ENCODE data around the gene SNX30.

SNX30 gene

GRCh38 chr9:112750016-112750763 is at the start of gene SNX30:
TSS of gene SNX30 (plus strand) at chr9:112750760. CDS start at chr9:112751002, 242 bp downstream.
- TF ChIP-seq ZNF274 (IDR thresholded peaks at IDR 0.05; ENCODE audit: low read depth, low read length), result no peak
- no peak for TF ChIP-seq YY1 (IDR thresholded peaks at IDR 0.05; ENCODE audit: insufficient read depth, insufficient read length)
- H3K9me3 ChIP-seq (ENCODE audit: insufficient read depth, low read length), result no peaks in the 10 kb centered on the region
- H3K9ac ChIP-seq (ENCODE audit: insufficient read length, low read depth), result peak within 1 kb of the TSS; percentile 92
- no peaks in the 10 kb centered on the region for H3K36me3 ChIP-seq (ENCODE audit: insufficient read depth, insufficient read length, low read length)
- peaks cover 9% of the 10 kb centered on the region for H3K27me3 ChIP-seq (ENCODE audit: insufficient read depth, insufficient read length)
- DNase-seq (ENCODE audit: low read depth, low spot score), result peak; percentile 72
- peaks cover 7% of the 10 kb centered on the region for H3K4me1 ChIP-seq (ENCODE audit: insufficient read depth, insufficient read length)
- H3K4me3 ChIP-seq (ENCODE audit: insufficient read length, low read depth), result peak within 1 kb of the TSS; percentile 83

- DNase-seq (ENCODE audit: low read depth, low spot score), result no peak
- TF ChIP-seq ZNF274 (IDR thresholded peaks at IDR 0.05; ENCODE audit: low read depth, low read length) (no peak), YY1 (IDR thresholded peaks at IDR 0.05; ENCODE audit: insufficient read depth, insufficient read length) (no peak), SUZ12 (IDR thresholded peaks at IDR 0.05; ENCODE audit: extremely low read depth, insufficient read depth, insufficient read length) (no peak)
- H3K9me3 ChIP-seq (ENCODE audit: insufficient read depth, low read length), result no peaks in the 10 kb centered on the region
- H3K36me3 ChIP-seq (ENCODE audit: insufficient read depth, insufficient read length, low read length), result peaks cover 34% of the 10 kb centered on the region
- no peaks in the 10 kb centered on the region for H3K27me3 ChIP-seq (ENCODE audit: insufficient read depth, insufficient read length)
- no peak overlapping the region for H3K9ac ChIP-seq (ENCODE audit: insufficient read length, low read depth)
- H3K4me3 ChIP-seq (ENCODE audit: insufficient read length, low read depth), result no peak overlapping the region
- H3K4me1 ChIP-seq (ENCODE audit: insufficient read depth, insufficient read length), result no peaks in the 10 kb centered on the region
Observed at GRCh38 chr9:112703304-112703703, 47.3 kb upstream of the SNX30 start.

- Histone ChIP-seq H3K27me3 (ENCODE audit: insufficient read depth, insufficient read length) (no peaks in the 10 kb centered on the region), H3K4me3 (ENCODE audit: insufficient read length, low read depth) (no peak overlapping the region), H3K9ac (ENCODE audit: insufficient read length, low read depth) (no peak overlapping the region), H3K36me3 (ENCODE audit: insufficient read depth, insufficient read length, low read length) (peaks cover 21% of the 10 kb centered on the region), H3K4me1 (ENCODE audit: insufficient read depth, insufficient read length) (no peaks in the 10 kb centered on the region), H3K9me3 (ENCODE audit: insufficient read depth, low read length) (no peaks in the 10 kb centered on the region)
- TF ChIP-seq ZNF274 (IDR thresholded peaks at IDR 0.05; ENCODE audit: low read depth, low read length), result no peak
- TF ChIP-seq YY1 (IDR thresholded peaks at IDR 0.05; ENCODE audit: insufficient read depth, insufficient read length), result no peak
- no peak for TF ChIP-seq SUZ12 (IDR thresholded peaks at IDR 0.05; ENCODE audit: extremely low read depth, insufficient read depth, insufficient read length)
- DNase-seq (ENCODE audit: low read depth, low spot score), result peak; percentile 22
Observed at GRCh38 chr9:112705768-112706427, 44.7 kb upstream of the SNX30 start.

- DNase-seq (ENCODE audit: low read depth, low spot score), result peak; percentile 22
- Histone ChIP-seq H3K36me3 (ENCODE audit: insufficient read depth, insufficient read length, low read length) (peaks cover 10% of the 10 kb centered on the region), H3K4me1 (ENCODE audit: insufficient read depth, insufficient read length) (no peaks in the 10 kb centered on the region), H3K27me3 (ENCODE audit: insufficient read depth, insufficient read length) (no peaks in the 10 kb centered on the region), H3K9me3 (ENCODE audit: insufficient read depth, low read length) (0 out of 2 replicates have a peak, but pooled peaks cover 6% of the 10 kb centered on the region), H3K4me3 (ENCODE audit: insufficient read length, low read depth) (no peak overlapping the region), H3K9ac (ENCODE audit: insufficient read length, low read depth) (no peak overlapping the region)
- TF ChIP-seq YY1 (IDR thresholded peaks at IDR 0.05; ENCODE audit: insufficient read depth, insufficient read length), result no peak
- no peak for TF ChIP-seq SUZ12 (IDR thresholded peaks at IDR 0.05; ENCODE audit: extremely low read depth, insufficient read depth, insufficient read length)
- no peak for TF ChIP-seq ZNF274 (IDR thresholded peaks at IDR 0.05; ENCODE audit: low read depth, low read length)
Observed at GRCh38 chr9:112711050-112711689, 39.4 kb upstream of the SNX30 start.

- H3K27me3 ChIP-seq (ENCODE audit: insufficient read depth, insufficient read length), result no peaks in the 10 kb centered on the region
- H3K4me3 ChIP-seq (ENCODE audit: insufficient read length, low read depth), result no peak overlapping the region
- no peak for TF ChIP-seq YY1 (IDR thresholded peaks at IDR 0.05; ENCODE audit: insufficient read depth, insufficient read length)
- no peak for TF ChIP-seq ZNF274 (IDR thresholded peaks at IDR 0.05; ENCODE audit: low read depth, low read length)
- no peak for TF ChIP-seq SUZ12 (IDR thresholded peaks at IDR 0.05; ENCODE audit: extremely low read depth, insufficient read depth, insufficient read length)
- peaks cover 12% of the 10 kb centered on the region for H3K36me3 ChIP-seq (ENCODE audit: insufficient read depth, insufficient read length, low read length)
- no peak for DNase-seq (ENCODE audit: low read depth, low spot score)
- no peaks in the 10 kb centered on the region for H3K4me1 ChIP-seq (ENCODE audit: insufficient read depth, insufficient read length)
- 0 out of 2 replicates have a peak, but pooled peaks cover 6% of the 10 kb centered on the region for H3K9me3 ChIP-seq (ENCODE audit: insufficient read depth, low read length)
- no peak overlapping the region for H3K9ac ChIP-seq (ENCODE audit: insufficient read length, low read depth)
Observed at GRCh38 chr9:112712678-112713077, 37.9 kb upstream of the SNX30 start.

GRCh38 chr9:112717661-112718331 is 32.8 kb upstream of the SNX30 start, which contains the start of gene INIP:
TSS of gene INIP (minus strand) at chr9:112718117. CDS start at chr9:112716485, 1,632 bp downstream.
- TF ChIP-seq ZNF274 (IDR thresholded peaks at IDR 0.05; ENCODE audit: low read depth, low read length) (no peak), YY1 (IDR thresholded peaks at IDR 0.05; ENCODE audit: insufficient read depth, insufficient read length) (no peak), SUZ12 (IDR thresholded peaks at IDR 0.05; ENCODE audit: extremely low read depth, insufficient read depth, insufficient read length) (no peak)
- H3K4me1 ChIP-seq (ENCODE audit: insufficient read depth, insufficient read length), result no peaks in the 10 kb centered on the region
- peak; percentile 97 for DNase-seq (ENCODE audit: low read depth, low spot score)
- H3K27me3 ChIP-seq (ENCODE audit: insufficient read depth, insufficient read length), result no peaks in the 10 kb centered on the region
- peak within 1 kb of the TSS; percentile 92 for H3K4me3 ChIP-seq (ENCODE audit: insufficient read length, low read depth)
- peak within 1 kb of the TSS; percentile 91 for H3K9ac ChIP-seq (ENCODE audit: insufficient read length, low read depth)
- H3K9me3 ChIP-seq (ENCODE audit: insufficient read depth, low read length), result 0 out of 2 replicates have a peak, but pooled peaks cover 4% of the 10 kb centered on the region
- H3K36me3 ChIP-seq (ENCODE audit: insufficient read depth, insufficient read length, low read length), result peaks cover 3% of the 10 kb centered on the region
